A673 (cell line): ENCODE data around the gene HMBS.
A peak's percentile ranks its signal among the peaks of the same experiment; 100 is the strongest.

Source experiments
- CTCF ChIP-seq: fragments of 300-800, 200-600 bp; sonication (generic); conservative IDR thresholded peaks from 2 replicates; pipeline ENCODE4 v1.5.1; 2017; ENCODE audit warnings: low read depth, mild to moderate bottlenecking, antibody characterized with exemption, low read length, moderate library complexity, mixed read lengths
- EZH2 ChIP-seq: fragments of 200-600 bp; sonication (generic); IDR thresholded peaks from 2 replicates; pipeline ENCODE4 v1.6.1; 2017; ENCODE audit warnings: borderline replicate concordance, low read depth, mild to moderate bottlenecking, mixed read lengths, antibody characterized with exemption, low read length; ENCODE audit not compliant: poor library complexity, severe bottlenecking

DNA sequence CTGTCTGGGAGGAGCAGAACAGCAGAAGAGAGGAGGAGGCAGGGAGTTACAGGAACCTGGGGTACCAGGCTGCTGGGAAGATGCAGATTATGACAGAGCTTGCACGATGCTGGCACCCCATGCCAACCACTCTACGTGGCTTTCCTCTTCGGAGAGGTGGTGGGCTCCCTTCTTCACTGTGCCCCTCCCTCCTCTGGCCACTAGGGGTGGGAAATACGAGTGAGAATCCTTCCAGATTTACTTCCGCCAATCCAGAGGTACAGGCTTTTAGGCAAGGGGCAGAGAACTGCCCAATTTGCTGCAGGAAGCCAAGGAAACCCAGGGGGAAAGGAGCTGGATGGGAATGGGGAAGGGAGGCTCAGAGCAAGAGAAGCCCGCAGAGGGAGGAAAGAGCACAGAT is 40.0 kb upstream of the HMBS start:
- TF ChIP-seq EZH2: no peak
- peak; percentile 39 for TF ChIP-seq CTCF
